Activated CD4-positive, alpha-beta memory T cell treated with anti-CD3 and anti-CD28 coated beads, Interleukin-2, amount 10 ng/mL, durations not matched to agents 7 days and 5 days (primary cell): ENCODE results near the gene CAMKMT. TPM values are rescaled to one million over a fixed set of nuclear protein-coding genes. Genes with fewer than 3 reads are reported as not detected.

Source experiments
- CTCF ChIA-PET: fragments of 350-600 bp; sonication (Branson Sonifier 250); formaldehyde crosslinking; loops from one replicate; lab custom pipeline; 2021; ENCODE audit warnings: antibody characterized with exemption, inconsistent platforms; lab: Charles Lee
- POLR2A ChIA-PET: fragments of 350-600 bp; sonication (Branson Sonifier 250); formaldehyde crosslinking; loops from one replicate; lab custom pipeline; 2021; ENCODE audit warnings: antibody characterized with exemption; lab: Charles Lee
- DNase-seq: peaks from one replicate; pipeline ENCODE4 v3.0.0-alpha.2; 2020
- H3K27ac Mint-ChIP-seq: one replicate; pipeline ENCODE4 v1.8.0; 2021; ENCODE audit warnings: mild to moderate bottlenecking, mixed read lengths
- H3K27me3 Mint-ChIP-seq: one replicate; pipeline ENCODE4 v1.8.0; 2021; ENCODE audit warnings: mixed read lengths
- H3K36me3 Mint-ChIP-seq: one replicate; pipeline ENCODE4 v1.8.0; 2021; ENCODE audit warnings: low read depth, mixed read lengths
- H3K4me1 Mint-ChIP-seq: one replicate; pipeline ENCODE4 v1.8.0; 2021; ENCODE audit warnings: mixed read lengths
- H3K4me3 Mint-ChIP-seq: one replicate; pipeline ENCODE4 v1.8.0; 2021; ENCODE audit warnings: mild to moderate bottlenecking, mixed read lengths
- H3K9me3 Mint-ChIP-seq: one replicate; pipeline ENCODE4 v1.8.0; 2021; ENCODE audit warnings: mixed read lengths
- total RNA-seq, 2 experiments: library from RNA; stranded (reverse); gene quantifications; one replicate each; pipeline ENCODE4 v1.2.3, GENCODE V29; 2021

CAMKMT gene
- total RNA-seq, 2 experiments from 2014 or later = 11.6 to 12.0 TPM

DNA sequence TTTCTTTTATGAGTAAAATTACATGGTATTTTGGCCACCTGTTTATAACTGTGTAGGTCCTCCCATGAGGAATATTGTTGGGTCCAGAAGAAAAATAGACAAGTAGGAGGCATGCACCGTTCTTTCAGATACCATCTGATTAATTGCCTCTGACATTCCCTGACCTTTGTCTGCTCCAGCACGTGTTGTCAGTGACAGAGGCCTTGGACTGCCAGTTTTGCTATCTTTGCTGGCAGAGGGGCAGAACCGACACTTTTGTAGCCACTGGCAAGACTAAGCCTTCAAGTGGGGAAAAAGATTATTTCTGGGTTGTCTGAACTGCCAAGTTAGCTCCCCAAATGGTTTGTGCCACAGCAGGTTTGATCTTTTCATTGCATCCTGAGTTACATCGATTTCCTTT is 276.9 kb downstream of the CAMKMT start:
- POLR2A ChIA-PET = no interaction called here
- no peak for DNase-seq
- Mint-ChIP-seq H3K9me3 (no peaks in the 10 kb centered on the region), H3K36me3 (no peaks in the 10 kb centered on the region), H3K27ac (no peak overlapping the region), H3K4me1 (peaks cover 1% of the 10 kb centered on the region), H3K4me3 (no peak overlapping the region), H3K27me3 (no peaks in the 10 kb centered on the region)
- CTCF ChIA-PET = no interaction called here

GRCh38 chr2:44639399-44639798 is 277.7 kb downstream of the CAMKMT start:
- no peak overlapping the region for H3K27ac Mint-ChIP-seq
- H3K27me3 Mint-ChIP-seq = no peaks in the 10 kb centered on the region
- no peaks in the 10 kb centered on the region for H3K9me3 Mint-ChIP-seq
- no peak overlapping the region for H3K4me3 Mint-ChIP-seq
- no peak for DNase-seq
- H3K4me1 Mint-ChIP-seq = no peaks in the 10 kb centered on the region
- POLR2A ChIA-PET = no interaction called here
- CTCF ChIA-PET = no interaction called here
- no peaks in the 10 kb centered on the region for H3K36me3 Mint-ChIP-seq

GRCh38 chr2:44642123-44642857 is 280.5 kb downstream of the CAMKMT start:
- DNase-seq = no peak
- Mint-ChIP-seq H3K4me3 (no peak overlapping the region), H3K27me3 (no peaks in the 10 kb centered on the region), H3K4me1 (no peaks in the 10 kb centered on the region), H3K9me3 (no peaks in the 10 kb centered on the region), H3K27ac (no peak overlapping the region), H3K36me3 (no peaks in the 10 kb centered on the region)
- ChIA-PET POLR2A (no interaction called here), CTCF (no interaction called here)

- H3K27ac Mint-ChIP-seq = no peak overlapping the region
- no peak overlapping the region for H3K4me3 Mint-ChIP-seq
- no peaks in the 10 kb centered on the region for H3K4me1 Mint-ChIP-seq
- H3K27me3 Mint-ChIP-seq = no peaks in the 10 kb centered on the region
- ChIA-PET POLR2A (no interaction called here), CTCF (no interaction called here)
- H3K9me3 Mint-ChIP-seq = no peaks in the 10 kb centered on the region
- no peaks in the 10 kb centered on the region for H3K36me3 Mint-ChIP-seq
- DNase-seq = no peak
Measured at GRCh38 chr2:44645937-44646336, 284.2 kb downstream of the CAMKMT start.

DNA sequence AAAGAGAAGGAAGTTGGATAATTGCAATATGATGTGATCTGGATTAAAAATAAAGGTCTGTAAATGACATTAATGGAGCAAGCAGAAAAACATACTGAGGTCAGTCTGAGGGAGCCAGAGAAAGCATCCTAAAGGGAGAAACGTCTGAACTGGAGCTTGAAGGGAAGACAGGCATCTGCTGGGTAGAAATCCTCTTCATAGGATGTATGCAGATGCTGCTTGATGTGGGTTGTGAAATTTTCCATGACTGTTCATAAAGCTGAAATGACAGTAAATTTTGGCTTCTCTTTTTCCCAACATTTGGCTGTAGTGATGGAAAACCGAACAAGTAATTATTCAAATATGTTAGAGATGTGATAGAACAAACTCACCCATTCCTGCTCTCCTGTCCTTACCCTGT is 287.6 kb downstream of the CAMKMT start:
- POLR2A ChIA-PET = no interaction called here
- Mint-ChIP-seq H3K27ac (no peak overlapping the region), H3K36me3 (no peaks in the 10 kb centered on the region), H3K9me3 (no peaks in the 10 kb centered on the region), H3K4me3 (no peak overlapping the region), H3K4me1 (peaks cover 2% of the 10 kb centered on the region), H3K27me3 (no peaks in the 10 kb centered on the region)
- CTCF ChIA-PET = no interaction called here
- no peak for DNase-seq

GRCh38 chr2:44650796-44651195 is 289.0 kb downstream of the CAMKMT start:
- H3K4me1 Mint-ChIP-seq = peaks cover 2% of the 10 kb centered on the region
- ChIA-PET CTCF (no interaction called here), POLR2A (no interaction called here)
- no peaks in the 10 kb centered on the region for H3K36me3 Mint-ChIP-seq
- no peaks in the 10 kb centered on the region for H3K9me3 Mint-ChIP-seq
- H3K27ac Mint-ChIP-seq = no peak overlapping the region
- no peak overlapping the region for H3K4me3 Mint-ChIP-seq
- H3K27me3 Mint-ChIP-seq = no peaks in the 10 kb centered on the region
- no peak for DNase-seq

DNA sequence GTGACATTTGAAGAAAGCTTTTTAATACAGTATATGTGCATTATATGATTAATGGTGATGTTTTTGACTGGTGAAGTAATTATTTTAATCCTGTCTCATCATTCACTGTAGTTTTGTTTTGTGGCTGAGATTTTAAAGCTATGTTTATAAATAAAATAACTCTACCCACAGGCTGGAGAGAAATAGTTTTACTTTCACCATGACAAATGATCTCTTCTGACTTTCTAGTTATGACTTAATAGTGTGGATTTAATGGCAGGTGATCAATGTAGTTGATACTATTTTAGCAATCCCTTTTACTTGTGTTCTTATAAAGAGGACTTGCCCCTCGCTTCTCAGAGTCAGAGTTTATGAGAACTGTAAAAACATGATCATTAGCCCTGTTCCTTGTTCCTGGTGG is 290.2 kb downstream of the CAMKMT start:
- H3K27me3 Mint-ChIP-seq = no peaks in the 10 kb centered on the region
- H3K9me3 Mint-ChIP-seq = no peaks in the 10 kb centered on the region
- ChIA-PET POLR2A (no interaction called here), CTCF (no interaction called here)
- peaks cover 2% of the 10 kb centered on the region for H3K4me1 Mint-ChIP-seq
- H3K4me3 Mint-ChIP-seq = no peak overlapping the region
- no peak overlapping the region for H3K27ac Mint-ChIP-seq
- DNase-seq = no peak
- no peaks in the 10 kb centered on the region for H3K36me3 Mint-ChIP-seq

DNA sequence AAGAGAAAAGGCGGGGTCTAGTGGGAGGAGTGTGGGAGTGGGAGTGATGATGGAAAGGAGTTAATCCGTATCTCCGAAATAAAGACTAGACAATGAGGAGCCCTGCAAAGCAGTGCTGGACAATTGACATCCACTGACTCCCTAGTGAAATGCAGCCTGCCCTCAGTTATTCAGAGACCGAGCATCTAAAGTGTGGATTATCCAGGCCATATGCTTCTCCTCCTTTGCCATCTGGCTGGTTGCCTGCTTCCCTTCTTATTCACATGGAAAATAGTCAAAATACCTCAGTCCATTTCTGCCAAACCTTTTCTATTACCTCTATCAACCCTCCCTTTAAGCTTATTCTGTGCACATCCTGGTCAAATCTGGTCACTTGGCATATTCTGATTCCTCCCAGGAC is 291.0 kb downstream of the CAMKMT start:
- peaks cover 2% of the 10 kb centered on the region for H3K4me1 Mint-ChIP-seq
- H3K4me3 Mint-ChIP-seq = no peak overlapping the region
- H3K27ac Mint-ChIP-seq = no peak overlapping the region
- POLR2A ChIA-PET = no interaction called here
- no peaks in the 10 kb centered on the region for H3K27me3 Mint-ChIP-seq
- no peaks in the 10 kb centered on the region for H3K9me3 Mint-ChIP-seq
- H3K36me3 Mint-ChIP-seq = no peaks in the 10 kb centered on the region
- DNase-seq = no peak
- CTCF ChIA-PET = no interaction called here

- no peak for DNase-seq
- peaks cover 2% of the 10 kb centered on the region for H3K4me1 Mint-ChIP-seq
- POLR2A ChIA-PET = no interaction called here
- no peak overlapping the region for H3K27ac Mint-ChIP-seq
- no peaks in the 10 kb centered on the region for H3K36me3 Mint-ChIP-seq
- H3K4me3 Mint-ChIP-seq = no peak overlapping the region
- no peaks in the 10 kb centered on the region for H3K27me3 Mint-ChIP-seq
- H3K9me3 Mint-ChIP-seq = no peaks in the 10 kb centered on the region
- CTCF ChIA-PET = no interaction called here
Measured at GRCh38 chr2:44655401-44655864, 293.7 kb downstream of the CAMKMT start.

DNA sequence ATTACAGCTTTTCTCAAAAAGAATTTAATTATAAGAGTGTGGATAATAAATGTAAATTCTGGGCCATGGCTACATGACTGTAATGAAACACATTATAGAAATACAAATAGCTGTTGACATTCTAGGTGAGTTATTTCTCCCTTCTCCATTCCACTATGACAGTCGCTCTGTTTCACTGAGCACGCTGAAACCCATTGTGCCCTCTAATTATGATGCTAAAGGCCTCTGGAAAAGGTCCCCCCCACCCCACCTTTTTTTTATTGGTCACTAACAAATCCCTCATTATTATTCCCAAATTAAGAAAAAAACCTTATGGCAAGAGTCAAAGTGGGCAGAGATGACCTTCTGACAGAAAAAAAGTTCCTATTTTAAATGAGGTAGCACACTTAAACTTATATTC is 294.7 kb downstream of the CAMKMT start:
- Mint-ChIP-seq H3K36me3 (no peaks in the 10 kb centered on the region), H3K4me3 (no peak overlapping the region), H3K27me3 (no peaks in the 10 kb centered on the region), H3K4me1 (peaks cover 2% of the 10 kb centered on the region), H3K27ac (no peak overlapping the region), H3K9me3 (no peaks in the 10 kb centered on the region)
- ChIA-PET CTCF (no interaction called here), POLR2A (no interaction called here)
- no peak for DNase-seq

DNA sequence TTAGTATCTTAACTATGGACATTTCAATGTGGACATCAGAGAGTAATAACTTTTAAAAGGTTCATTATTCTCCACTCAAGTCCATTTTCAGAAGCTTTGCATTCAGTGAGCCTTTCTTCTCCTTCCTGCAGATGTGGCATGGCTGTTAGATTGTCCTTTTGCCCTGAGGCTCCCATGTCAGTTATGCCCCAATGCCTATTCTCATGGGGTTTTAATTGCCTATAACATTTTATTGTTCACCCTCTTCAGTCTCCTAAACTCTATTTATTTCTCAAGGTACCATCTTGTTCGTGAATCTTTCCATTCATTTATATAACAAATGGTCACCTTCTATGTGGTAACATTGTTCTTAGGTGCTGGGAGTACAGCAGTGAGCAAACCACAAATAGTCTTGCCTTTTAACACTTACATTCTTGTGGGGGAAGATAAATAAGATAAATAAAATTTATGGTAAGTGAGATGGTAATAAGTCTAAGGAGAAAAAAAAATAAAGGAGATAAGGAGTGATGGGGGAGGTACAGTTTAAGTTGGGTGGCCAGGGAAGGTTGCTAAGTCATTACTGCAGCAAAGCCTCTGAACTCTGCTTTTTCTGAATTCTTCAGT is 301.8 kb downstream of the CAMKMT start:
- Mint-ChIP-seq H3K4me1 (no peaks in the 10 kb centered on the region), H3K4me3 (no peak overlapping the region), H3K27ac (no peak overlapping the region), H3K36me3 (no peaks in the 10 kb centered on the region), H3K27me3 (no peaks in the 10 kb centered on the region), H3K9me3 (no peaks in the 10 kb centered on the region)
- ChIA-PET CTCF (no interaction called here), POLR2A (no interaction called here)
- no peak for DNase-seq

DNA sequence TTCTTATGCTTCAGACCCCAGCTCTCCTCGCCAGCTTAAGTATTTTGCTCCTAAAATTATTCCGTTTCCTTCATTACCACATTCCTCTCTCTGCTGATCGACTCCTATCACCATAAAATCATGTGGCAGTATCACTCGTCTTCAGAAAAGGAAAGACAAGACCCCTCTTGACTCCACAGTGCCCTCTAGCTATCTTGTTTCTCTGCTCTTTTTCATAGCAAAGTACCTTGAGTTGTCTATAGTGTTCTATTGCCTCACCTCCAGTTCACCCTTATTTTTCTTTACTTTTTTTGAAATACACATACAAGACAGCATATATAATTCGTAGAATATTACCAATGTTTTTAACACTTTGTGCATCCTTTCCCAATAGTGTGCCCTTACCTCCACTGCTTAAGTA is 306.6 kb downstream of the CAMKMT start:
- H3K9me3 Mint-ChIP-seq = no peaks in the 10 kb centered on the region
- ChIA-PET CTCF (interaction anchor here (1.5 kb wide), 1 partner anchor 189 kb away, joined by 4 read pairs; no protein-coding TSS in a partner anchor), POLR2A (no interaction called here)
- no peaks in the 10 kb centered on the region for H3K4me1 Mint-ChIP-seq
- no peaks in the 10 kb centered on the region for H3K36me3 Mint-ChIP-seq
- H3K27ac Mint-ChIP-seq = no peak overlapping the region
- no peak for DNase-seq
- H3K4me3 Mint-ChIP-seq = no peak overlapping the region
- H3K27me3 Mint-ChIP-seq = no peaks in the 10 kb centered on the region

DNA sequence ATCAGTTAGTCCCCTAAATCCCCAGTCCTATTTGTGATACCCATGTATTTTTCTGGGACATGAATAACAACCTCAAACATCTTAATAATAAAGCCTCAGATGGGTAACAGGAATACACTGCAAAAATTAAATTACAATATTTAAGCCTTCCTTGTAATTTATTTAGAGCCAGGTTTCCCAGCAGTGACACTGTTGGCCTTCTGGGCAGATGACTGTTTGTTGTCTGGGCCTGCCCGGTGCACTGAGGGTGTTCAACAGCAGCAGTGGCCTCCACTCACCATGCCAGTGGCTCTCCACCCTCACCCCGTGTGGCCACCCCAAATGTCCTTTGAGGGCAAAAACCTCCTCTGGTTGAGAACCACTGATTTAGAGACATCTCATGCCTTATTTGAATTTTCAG is 309.5 kb downstream of the CAMKMT start:
- Mint-ChIP-seq H3K9me3 (no peaks in the 10 kb centered on the region), H3K27me3 (no peaks in the 10 kb centered on the region), H3K36me3 (no peaks in the 10 kb centered on the region), H3K4me1 (peaks cover 3% of the 10 kb centered on the region), H3K27ac (no peak overlapping the region), H3K4me3 (no peak overlapping the region)
- DNase-seq = no peak
- ChIA-PET CTCF (no interaction called here), POLR2A (no interaction called here)

- CTCF ChIA-PET = no interaction called here
- H3K9me3 Mint-ChIP-seq = no peaks in the 10 kb centered on the region
- H3K36me3 Mint-ChIP-seq = no peaks in the 10 kb centered on the region
Measured at GRCh38 chr2:44671916-44672315, 310.2 kb downstream of the CAMKMT start.

More at GRCh38 chr2:44671916-44672315, 310.2 kb downstream of the CAMKMT start:
- no peak for DNase-seq
- peaks cover 3% of the 10 kb centered on the region for H3K4me1 Mint-ChIP-seq
- no peaks in the 10 kb centered on the region for H3K27me3 Mint-ChIP-seq
- H3K4me3 Mint-ChIP-seq = no peak overlapping the region
- POLR2A ChIA-PET = no interaction called here
- H3K27ac Mint-ChIP-seq = no peak overlapping the region
